Stimulated activated naive CD8-positive, alpha-beta T cell treated with anti-CD3 and anti-CD28 coated beads, Interleukin-15, Interleukin-2, amounts not matched to agents 100 ng/mL and 50 ng/mL, for 24 hours (primary cell): Measurements from ENCODE around the gene SERINC3.

Source experiments
- H3K27ac Mint-ChIP-seq: one replicate; pipeline ENCODE4 v1.8.0; 2021; ENCODE audit warnings: mild to moderate bottlenecking, mixed read lengths
- H3K27me3 Mint-ChIP-seq: one replicate; pipeline ENCODE4 v1.8.0; 2021; ENCODE audit warnings: mixed read lengths
- H3K36me3 Mint-ChIP-seq: one replicate; pipeline ENCODE4 v1.8.0; 2021; ENCODE audit warnings: low read depth, mixed read lengths
- H3K4me1 Mint-ChIP-seq: one replicate; pipeline ENCODE4 v1.8.0; 2021; ENCODE audit warnings: low read depth, mixed read lengths
- H3K4me3 Mint-ChIP-seq: one replicate; pipeline ENCODE4 v1.8.0; 2021; ENCODE audit warnings: mild to moderate bottlenecking, mixed read lengths
- H3K9me3 Mint-ChIP-seq: one replicate; pipeline ENCODE4 v1.8.0; 2021; ENCODE audit warnings: mixed read lengths

The SERINC3 gene

DNA sequence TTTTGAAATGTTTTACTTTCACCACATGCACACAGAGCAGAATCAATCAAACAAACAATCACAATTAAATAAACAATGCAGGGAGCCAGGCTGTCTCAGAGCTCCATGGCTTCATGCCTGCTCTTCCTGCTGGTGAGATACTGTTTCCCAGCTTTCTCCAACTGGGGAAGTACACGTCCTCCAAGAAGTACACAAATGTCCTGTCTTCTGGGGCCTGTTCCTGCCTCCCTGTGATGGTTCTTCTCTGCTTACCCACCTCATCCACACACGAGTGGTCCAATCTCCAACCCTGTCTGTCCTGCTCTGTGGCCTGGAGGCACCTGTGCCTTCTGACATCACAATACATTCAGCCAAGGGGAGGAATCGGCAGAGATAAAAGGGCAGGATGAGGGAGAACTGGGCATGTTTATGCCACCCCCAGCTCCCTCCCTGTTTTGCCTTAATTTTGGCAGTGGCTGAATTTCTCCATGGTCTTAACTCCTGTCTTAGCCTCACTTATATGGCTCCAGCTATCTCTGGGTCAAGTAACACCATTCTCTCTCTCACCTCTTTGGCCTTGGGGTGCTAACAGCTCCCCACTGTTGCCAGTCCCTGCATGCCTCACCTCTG, 71.5 kb downstream of the SERINC3 start:
- Mint-ChIP-seq H3K27ac (no peak overlapping the region), H3K36me3 (no peaks in the 10 kb centered on the region), H3K4me3 (no peak overlapping the region), H3K27me3 (no peaks in the 10 kb centered on the region), H3K9me3 (no peaks in the 10 kb centered on the region), H3K4me1 (no peaks in the 10 kb centered on the region)

DNA sequence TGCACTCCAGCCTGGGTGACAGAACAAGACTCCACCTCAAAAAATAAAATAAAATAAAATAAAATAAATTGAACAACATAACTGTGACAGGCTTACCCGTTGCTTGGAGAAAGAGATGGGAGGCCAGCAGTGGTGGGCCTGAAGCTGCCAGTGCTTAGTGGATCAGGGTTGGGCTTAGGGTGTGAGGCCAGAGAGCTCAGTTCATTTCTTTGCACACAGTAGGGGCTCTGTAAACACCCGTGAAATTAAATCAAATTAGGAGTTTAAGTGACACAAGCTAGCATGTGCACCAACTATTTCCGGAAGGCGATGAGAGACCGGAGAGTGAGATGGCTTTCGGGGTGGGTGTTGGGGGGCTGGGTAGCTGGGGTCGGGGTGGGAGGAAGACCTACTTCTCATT, 72.0 kb downstream of the SERINC3 start:
- H3K4me1 Mint-ChIP-seq: no peaks in the 10 kb centered on the region
- no peak overlapping the region for H3K27ac Mint-ChIP-seq
- no peaks in the 10 kb centered on the region for H3K27me3 Mint-ChIP-seq
- H3K4me3 Mint-ChIP-seq: no peak overlapping the region
- no peaks in the 10 kb centered on the region for H3K36me3 Mint-ChIP-seq
- H3K9me3 Mint-ChIP-seq: no peaks in the 10 kb centered on the region

DNA sequence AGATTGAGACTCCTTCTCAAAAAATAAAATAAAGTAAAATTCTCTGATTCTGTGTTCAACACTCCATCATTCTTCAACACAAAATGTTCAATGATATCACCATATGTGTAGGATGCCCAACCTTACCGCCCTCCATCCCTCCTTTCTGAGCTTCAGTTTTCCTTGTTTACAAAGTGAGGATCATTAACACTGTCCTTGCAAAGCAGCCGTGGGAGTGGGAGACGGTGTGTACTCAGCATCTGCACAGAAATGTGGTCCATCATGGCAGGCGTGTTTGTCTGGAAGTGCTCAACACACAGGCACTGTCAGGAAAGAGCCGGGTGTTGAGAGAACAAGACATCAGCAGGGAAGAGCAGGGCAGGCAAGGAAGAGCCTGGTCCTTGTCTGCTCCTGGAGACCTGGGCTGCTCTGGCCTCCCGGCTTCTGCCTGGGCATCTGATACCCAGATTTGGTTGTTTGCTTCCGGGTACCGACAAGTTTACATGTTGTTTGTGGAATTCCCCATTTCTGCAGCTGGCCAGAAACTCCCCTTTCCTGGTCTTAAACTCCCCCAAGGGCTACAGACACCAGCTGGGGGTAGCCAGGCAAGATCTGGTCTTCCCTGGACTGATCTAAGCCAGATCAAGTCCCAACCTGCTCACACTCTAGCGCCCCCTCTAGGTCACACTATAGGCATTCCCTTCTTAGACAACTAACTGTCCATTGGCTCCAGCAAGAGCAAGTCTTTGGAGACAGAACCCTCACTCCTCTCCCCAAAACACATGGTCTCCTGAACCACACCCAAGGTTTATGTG, 72.9 kb downstream of the SERINC3 start:
- Mint-ChIP-seq H3K9me3 (no peaks in the 10 kb centered on the region), H3K36me3 (no peaks in the 10 kb centered on the region), H3K27ac (no peak overlapping the region), H3K4me3 (no peak overlapping the region), H3K27me3 (no peaks in the 10 kb centered on the region), H3K4me1 (no peaks in the 10 kb centered on the region)

DNA sequence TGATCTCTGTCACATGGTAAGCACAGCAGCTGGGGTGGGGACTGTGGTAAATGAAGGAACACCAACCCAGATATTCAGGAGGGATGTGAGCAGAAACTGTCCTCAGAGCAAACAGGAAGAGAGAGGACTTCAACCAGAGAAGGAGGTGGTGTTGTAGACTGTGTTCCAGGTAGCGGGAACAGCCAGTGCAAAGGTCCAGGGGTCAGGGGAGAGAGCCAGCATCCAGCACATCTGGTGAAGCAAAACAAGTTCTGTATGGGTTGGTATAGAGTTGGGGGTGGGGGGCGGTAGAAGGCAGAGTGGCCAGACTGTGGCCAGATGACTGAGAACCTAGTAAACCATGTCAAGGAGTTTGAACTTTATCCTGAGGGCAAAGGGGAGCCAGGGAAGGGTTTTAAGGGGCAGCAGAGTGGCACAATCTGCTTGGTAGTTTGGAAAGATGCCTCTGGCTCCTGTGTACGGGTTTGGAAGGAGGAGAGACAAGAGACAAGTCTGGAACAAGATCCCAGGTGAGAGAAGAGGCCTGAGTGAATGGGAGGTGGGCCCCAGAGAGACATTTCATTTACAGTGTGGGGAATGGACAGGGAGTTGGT, 73.9 kb downstream of the SERINC3 start:
- Mint-ChIP-seq H3K36me3 (no peaks in the 10 kb centered on the region), H3K27me3 (peaks cover 3% of the 10 kb centered on the region), H3K9me3 (no peaks in the 10 kb centered on the region), H3K4me1 (no peaks in the 10 kb centered on the region), H3K27ac (no peak overlapping the region), H3K4me3 (no peak overlapping the region)
